Ectodermal cell (in vitro differentiated cells): ENCODE measurements around the gene SLC25A4.
"Not testable (repeated sequence)": the region's sequence is repeated elsewhere in the genome, so short reads cannot be mapped to it uniquely, and the experiment has no call there.

Source experiments
- H3K27ac ChIP-seq: 2 replicates; pipeline ENCODE4 v1.7.0; 2013; ENCODE audit warnings: mild to moderate bottlenecking, low read depth, low read length; ENCODE audit not compliant: insufficient read depth, poor library complexity, severe bottlenecking
- H3K27me3 ChIP-seq: 2 replicates; pipeline ENCODE4 v1.7.0; 2013; ENCODE audit warnings: mild to moderate bottlenecking, low read length; ENCODE audit not compliant: insufficient read depth, control insufficient read depth, poor library complexity, severe bottlenecking
- H3K36me3 ChIP-seq: one replicate; pipeline ENCODE4 v1.7.0; 2013; ENCODE audit warnings: low read length; ENCODE audit not compliant: control insufficient read depth, insufficient read depth
- H3K4me1 ChIP-seq: one replicate; pipeline ENCODE4 v1.7.0; 2013; ENCODE audit warnings: low read length; ENCODE audit not compliant: control insufficient read depth, insufficient read depth
- H3K4me3 ChIP-seq: 2 replicates; pipeline ENCODE4 v1.7.0; 2013; ENCODE audit warnings: low read depth, low read length, control low read depth; ENCODE audit not compliant: insufficient read depth
- H3K9me3 ChIP-seq: 2 replicates; pipeline ENCODE4 v1.7.0; 2013; ENCODE audit warnings: mild to moderate bottlenecking, low read length, moderate library complexity; ENCODE audit not compliant: control insufficient read depth
- WGBS, 2 experiments: methylation state at CpG; one replicate each; pipeline ENCODE4 v1.1.7; 2013; ENCODE audit warnings: missing lambda C conversion rate in 2 of 2; 5-methylcytosine and 5-hydroxymethylcytosine counted together

The SLC25A4 gene

GRCh38 chr4:185107574-185107973 lies 35.5 kb upstream of the SLC25A4 start:
- not testable (repeated sequence) for H3K9me3 ChIP-seq, H3K4me3 ChIP-seq, H3K27me3 ChIP-seq, H3K4me1 ChIP-seq, H3K36me3 ChIP-seq, H3K27ac ChIP-seq
- WGBS, 2 experiments, result 93 to 95% methylated on average over 6 of the region's 6 CpGs

- Histone ChIP-seq H3K4me1 (no peaks in the 10 kb centered on the region), H3K4me3 (no peak overlapping the region), H3K27me3 (no peaks in the 10 kb centered on the region), H3K27ac (no peak overlapping the region), H3K9me3 (no peaks in the 10 kb centered on the region), H3K36me3 (no peaks in the 10 kb centered on the region)
- WGBS, 2 experiments, result 40 to 54% methylated on average over 1 to 2 of the region's 2 CpGs
Measured at GRCh38 chr4:185108185-185108584, 34.9 kb upstream of the SLC25A4 start.

GRCh38 chr4:185108669-185109068 lies 34.4 kb upstream of the SLC25A4 start:
- Histone ChIP-seq H3K9me3 (no peaks in the 10 kb centered on the region), H3K36me3 (no peaks in the 10 kb centered on the region), H3K27me3 (no peaks in the 10 kb centered on the region), H3K4me3 (no peak overlapping the region), H3K4me1 (no peaks in the 10 kb centered on the region), H3K27ac (no peak overlapping the region)
- 94% methylated on average over 4 of the region's 4 CpGs for WGBS, 2 experiments

GRCh38 chr4:185109736-185110135 lies 33.3 kb upstream of the SLC25A4 start:
- Histone ChIP-seq H3K27ac (no peak overlapping the region), H3K36me3 (no peaks in the 10 kb centered on the region), H3K9me3 (no peaks in the 10 kb centered on the region), H3K4me3 (no peak overlapping the region), H3K27me3 (no peaks in the 10 kb centered on the region), H3K4me1 (no peaks in the 10 kb centered on the region)

GRCh38 chr4:185110375-185110823 lies 32.7 kb upstream of the SLC25A4 start:
- Histone ChIP-seq H3K4me3 (no peak overlapping the region), H3K36me3 (no peaks in the 10 kb centered on the region), H3K27ac (no peak overlapping the region), H3K27me3 (no peaks in the 10 kb centered on the region), H3K9me3 (no peaks in the 10 kb centered on the region), H3K4me1 (no peaks in the 10 kb centered on the region)
- 79 to 84% methylated on average over 9 of the region's 11 CpGs for WGBS, 2 experiments

- no peaks in the 10 kb centered on the region for H3K9me3 ChIP-seq
- H3K4me1 ChIP-seq, result no peaks in the 10 kb centered on the region
- WGBS, 2 experiments, result 77 to 90% methylated on average over 2 of the region's 2 CpGs
- no peak overlapping the region for H3K27ac ChIP-seq
- no peak overlapping the region for H3K4me3 ChIP-seq
- no peaks in the 10 kb centered on the region for H3K27me3 ChIP-seq
- H3K36me3 ChIP-seq, result no peaks in the 10 kb centered on the region
Measured at GRCh38 chr4:185112104-185112503, 31.0 kb upstream of the SLC25A4 start.

- Histone ChIP-seq H3K27me3 (no peaks in the 10 kb centered on the region), H3K9me3 (no peaks in the 10 kb centered on the region), H3K36me3 (no peaks in the 10 kb centered on the region), H3K27ac (no peak overlapping the region), H3K4me1 (no peaks in the 10 kb centered on the region), H3K4me3 (no peak overlapping the region)
- 90 to 100% methylated on average over 2 of the region's 2 CpGs for WGBS, 2 experiments
Measured at GRCh38 chr4:185113340-185113739, 29.7 kb upstream of the SLC25A4 start.

- WGBS, 2 experiments, result 65 to 71% methylated on average over 9 of the region's 9 CpGs
- Histone ChIP-seq H3K27ac (no peak overlapping the region), H3K27me3 (no peaks in the 10 kb centered on the region), H3K36me3 (no peaks in the 10 kb centered on the region), H3K9me3 (no peaks in the 10 kb centered on the region), H3K4me3 (no peak overlapping the region), H3K4me1 (peaks cover 8% of the 10 kb centered on the region)
Measured at GRCh38 chr4:185115827-185116232, 27.2 kb upstream of the SLC25A4 start.

GRCh38 chr4:185117300-185117934 lies 25.6 kb upstream of the SLC25A4 start:
- Histone ChIP-seq H3K9me3 (no peaks in the 10 kb centered on the region), H3K27me3 (no peaks in the 10 kb centered on the region), H3K27ac (no peak overlapping the region), H3K36me3 (no peaks in the 10 kb centered on the region), H3K4me1 (peaks cover 8% of the 10 kb centered on the region), H3K4me3 (no peak overlapping the region)
- 79 to 82% methylated on average over 6 of the region's 7 CpGs for WGBS, 2 experiments

GRCh38 chr4:185118876-185119275 lies 24.2 kb upstream of the SLC25A4 start:
- Histone ChIP-seq H3K36me3 (no peaks in the 10 kb centered on the region), H3K4me3 (no peak overlapping the region), H3K27me3 (no peaks in the 10 kb centered on the region), H3K9me3 (no peaks in the 10 kb centered on the region), H3K4me1 (peaks cover 8% of the 10 kb centered on the region), H3K27ac (no peak overlapping the region)
- 91% methylated on average over 7 of the region's 7 CpGs for whole genome bisulfite sequencing, 2 experiments

- H3K4me3 ChIP-seq, H3K27me3 ChIP-seq, H3K36me3 ChIP-seq, H3K27ac ChIP-seq, H3K9me3 ChIP-seq, H3K4me1 ChIP-seq: not testable (repeated sequence)
- whole genome bisulfite sequencing, 2 experiments, result 87 to 95% methylated on average over 3 to 4 of the region's 5 CpGs
Measured at GRCh38 chr4:185119467-185119866, 23.6 kb upstream of the SLC25A4 start.
